ENCODE data around the gene STPG2.

DNA sequence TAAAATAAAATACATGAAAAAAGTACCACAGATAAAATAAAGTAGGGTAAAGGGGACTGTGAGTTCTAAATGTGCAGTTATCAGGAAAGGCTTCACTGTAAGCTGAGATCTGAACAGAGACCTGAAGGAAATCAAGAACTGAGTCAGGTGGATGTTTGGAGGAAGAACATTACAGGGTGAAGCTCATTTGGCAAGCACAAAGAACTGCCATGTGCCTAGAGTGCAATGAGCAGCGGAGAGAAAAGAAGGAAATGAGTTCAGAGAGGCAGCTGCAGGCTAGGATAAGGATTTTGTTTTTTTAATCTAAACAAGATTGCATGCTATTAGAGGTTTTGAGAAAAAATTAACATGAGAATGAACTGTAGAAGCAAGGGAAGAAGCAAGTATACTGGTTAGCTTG is 373.1 kb downstream of the STPG2 start:
- TF ChIP-seq, protein P1, sequence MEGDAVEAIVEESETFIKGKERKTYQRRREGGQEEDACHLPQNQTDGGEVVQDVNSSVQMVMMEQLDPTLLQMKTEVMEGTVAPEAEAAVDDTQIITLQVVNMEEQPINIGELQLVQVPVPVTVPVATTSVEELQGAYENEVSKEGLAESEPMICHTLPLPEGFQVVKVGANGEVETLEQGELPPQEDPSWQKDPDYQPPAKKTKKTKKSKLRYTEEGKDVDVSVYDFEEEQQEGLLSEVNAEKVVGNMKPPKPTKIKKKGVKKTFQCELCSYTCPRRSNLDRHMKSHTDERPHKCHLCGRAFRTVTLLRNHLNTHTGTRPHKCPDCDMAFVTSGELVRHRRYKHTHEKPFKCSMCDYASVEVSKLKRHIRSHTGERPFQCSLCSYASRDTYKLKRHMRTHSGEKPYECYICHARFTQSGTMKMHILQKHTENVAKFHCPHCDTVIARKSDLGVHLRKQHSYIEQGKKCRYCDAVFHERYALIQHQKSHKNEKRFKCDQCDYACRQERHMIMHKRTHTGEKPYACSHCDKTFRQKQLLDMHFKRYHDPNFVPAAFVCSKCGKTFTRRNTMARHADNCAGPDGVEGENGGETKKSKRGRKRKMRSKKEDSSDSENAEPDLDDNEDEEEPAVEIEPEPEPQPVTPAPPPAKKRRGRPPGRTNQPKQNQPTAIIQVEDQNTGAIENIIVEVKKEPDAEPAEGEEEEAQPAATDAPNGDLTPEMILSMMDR (IDR thresholded peaks at IDR 0.05; ENCODE audit: low read length) = no peak
- TF ChIP-seq EZH2phosphoT487 (IDR thresholded peaks at IDR 0.05; ENCODE audit: low read length) = no peak
